WTC11 (cell line): ENCODE measurements around the gene CACNG1.

ENCODE experiments used
- CTCF ChIP-seq: fragments of 200-600 bp; IDR thresholded peaks from 2 replicates; pipeline ENCODE4 v1.8.0; 2022; ENCODE audit warnings: antibody characterized with exemption
- E2F1 ChIP-seq: sonication (generic); formaldehyde crosslinking; IDR thresholded peaks from 2 replicates; pipeline ENCODE4 v1.8.0; 2022; ENCODE audit warnings: mild to moderate bottlenecking, missing genetic modification reagents
- ELF4 ChIP-seq: sonication (generic); formaldehyde crosslinking; IDR thresholded peaks from 2 replicates; pipeline ENCODE4 v1.8.1; 2022; ENCODE audit warnings: low read depth, mild to moderate bottlenecking, moderate library complexity, missing genetic modification reagents
- HMGA2 ChIP-seq: fragments of 250-450 bp; sonication (Bioruptor Pico); IDR thresholded peaks from 2 replicates; pipeline ENCODE4 v1.4.0; 2021; ENCODE audit warnings: mild to moderate bottlenecking, moderate library complexity
- NFE2L1 ChIP-seq: sonication (generic); formaldehyde crosslinking; IDR thresholded peaks from 2 replicates; pipeline ENCODE4 v1.8.1; 2023; ENCODE audit warnings: missing genetic modification reagents
- RELA ChIP-seq: sonication (generic); formaldehyde crosslinking; IDR thresholded peaks from 2 replicates; pipeline ENCODE4 v1.8.1; 2022; ENCODE audit warnings: missing genetic modification reagents, mild to moderate bottlenecking, borderline replicate concordance
- SP1 ChIP-seq: sonication (generic); formaldehyde crosslinking; conservative IDR thresholded peaks from 2 replicates; pipeline ENCODE4 v1.8.1; 2022; ENCODE audit warnings: missing genetic modification reagents
- ZBTB43 ChIP-seq: sonication (generic); formaldehyde crosslinking; IDR thresholded peaks from 2 replicates; pipeline ENCODE4 v1.8.1; 2023; ENCODE audit warnings: mild to moderate bottlenecking, missing genetic modification reagents

GRCh38 chr17:67020293-67020766 lies 24.0 kb upstream of the CACNG1 start:
- TF ChIP-seq CTCF (no peak), NFE2L1 (CRISPR knock-in tag) (no peak), ZBTB43 (no peak), RELA (CRISPR knock-in tag) (no peak), HMGA2 (CRISPR knock-in tag) (no peak), SP1 (CRISPR knock-in tag) (no peak), E2F1 (no peak), ELF4 (CRISPR knock-in tag) (no peak)
